GM11168 (cell line): ENCODE data around the gene EPN2.

Source experiments
- in situ Hi-C: fragments of 300-500 bp; cut with MboI; formaldehyde crosslinking; loops from one replicate; pipeline ENCODE4 v1.12.0; 2022; ENCODE audit warnings: low sequenced_read_pairs; ENCODE audit not compliant: unreplicated experiment

EPN2 gene

DNA sequence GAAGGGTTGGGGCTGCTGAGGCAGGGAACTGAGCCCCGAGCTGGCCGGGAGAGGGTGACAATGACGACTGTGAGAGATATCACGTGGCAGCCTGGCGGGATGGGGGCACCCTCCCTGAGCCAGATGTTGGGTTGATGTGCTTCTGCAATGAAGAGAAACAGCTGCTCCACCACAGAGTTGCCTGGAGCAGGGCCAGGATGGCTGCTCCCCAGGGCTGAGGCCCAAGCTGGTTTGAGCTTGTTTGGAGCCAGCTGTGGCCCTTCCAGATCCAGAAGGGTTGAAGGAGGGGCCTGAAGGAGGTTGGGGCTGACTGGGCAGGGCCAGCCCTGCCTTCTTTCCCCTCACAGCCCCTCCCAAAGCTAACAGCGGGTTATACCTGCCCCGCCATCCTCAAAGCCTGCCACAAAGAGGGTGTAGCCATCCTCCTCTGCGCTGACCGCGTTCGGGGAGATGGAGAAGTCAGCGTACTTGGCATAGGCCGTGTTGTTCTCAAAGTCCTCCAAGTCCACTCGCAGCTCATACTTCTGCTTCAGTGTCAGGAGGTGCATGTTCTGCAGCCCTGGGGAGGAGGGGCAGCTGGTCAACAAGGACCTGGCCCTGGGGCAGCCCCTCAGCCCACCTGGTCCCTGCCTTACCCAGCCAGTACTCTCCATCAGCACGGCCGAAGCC, 147.7 kb downstream of the EPN2 start:
- in situ Hi-C loops = no loop called here

DNA sequence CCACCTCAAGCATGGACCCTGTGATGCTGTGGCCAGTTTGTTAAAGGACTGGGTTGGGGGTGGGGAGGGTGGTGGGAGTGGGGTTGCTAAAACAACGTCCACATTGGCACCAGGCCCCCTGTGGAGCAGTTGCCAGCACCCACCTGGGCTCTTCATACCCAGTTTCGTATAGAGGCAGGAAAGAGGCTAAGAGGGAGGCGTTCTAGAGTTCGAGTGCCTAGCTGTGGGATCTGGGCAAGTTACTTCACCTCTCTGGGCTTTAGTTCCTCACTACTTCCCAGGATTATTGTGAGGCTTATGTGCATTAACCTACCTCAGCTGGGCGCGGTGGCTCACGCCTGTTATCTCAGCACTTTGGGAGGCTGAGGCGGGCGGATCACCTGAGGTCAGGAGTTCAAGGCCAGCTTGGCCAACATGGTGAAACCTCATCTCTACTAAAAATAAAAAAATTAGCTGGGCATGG, 148.4 kb downstream of the EPN2 start:
- in situ Hi-C loops = no loop called here
